Astrocyte (in vitro differentiated cells and primary cell): Measurements from ENCODE around the gene IL16. TPM values are rescaled to one million over a fixed set of nuclear protein-coding genes. Genes with fewer than 3 reads are reported as not detected.

Source experiments
- DNase-seq: peaks from one replicate; pipeline ENCODE4 v3.0.0-alpha.2; 2010; ENCODE audit warnings: low read depth
- FAIRE-seq: peaks from 2 replicates; lab custom pipeline; 2011; peaks lifted over from hg19 to GRCh38; lab: Jason Lieb, UNC
- H2AFZ ChIP-seq: 2 replicates; pipeline ENCODE4 v1.6.0; 2012; ENCODE audit warnings: low read depth, low read length, inconsistent platforms
- H3K27ac ChIP-seq: 2 replicates; pipeline ENCODE4 v1.5.1; 2011; ENCODE audit warnings: low read depth, low read length, inconsistent platforms
- H3K27me3 ChIP-seq: 2 replicates; pipeline ENCODE4 v1.6.0; 2011; ENCODE audit warnings: low read length, inconsistent platforms; ENCODE audit not compliant: insufficient read depth
- H3K36me3 ChIP-seq: 2 replicates; pipeline ENCODE4 v1.5.1; 2011; ENCODE audit warnings: low read length, inconsistent platforms; ENCODE audit not compliant: insufficient read depth
- H3K4me1 ChIP-seq: 2 replicates; pipeline ENCODE4 v1.5.1; 2011; ENCODE audit warnings: low read length, inconsistent platforms; ENCODE audit not compliant: insufficient read depth
- H3K4me2 ChIP-seq: 2 replicates; pipeline ENCODE4 v1.6.0; 2012; ENCODE audit warnings: low read length, inconsistent platforms
- H3K4me3 ChIP-seq: 2 replicates; pipeline ENCODE4 v1.5.1; 2011; ENCODE audit warnings: low read depth, mild to moderate bottlenecking, low read length, inconsistent platforms; ENCODE audit not compliant: insufficient read depth
- H3K79me2 ChIP-seq: 2 replicates; pipeline ENCODE4 v1.6.0; 2012; ENCODE audit warnings: mild to moderate bottlenecking, low read length, inconsistent platforms; ENCODE audit not compliant: insufficient read depth
- H3K9ac ChIP-seq: 2 replicates; pipeline ENCODE4 v1.6.0; 2012; ENCODE audit warnings: mild to moderate bottlenecking, low read length, inconsistent platforms
- H3K9me3 ChIP-seq: 2 replicates; pipeline ENCODE4 v1.5.1; 2012; ENCODE audit warnings: low read depth, mild to moderate bottlenecking, low read length, inconsistent platforms; ENCODE audit not compliant: insufficient read depth
- H4K20me1 ChIP-seq: 2 replicates; pipeline ENCODE4 v1.6.0; 2012; ENCODE audit warnings: low read length, inconsistent platforms; ENCODE audit not compliant: insufficient read depth
- H3K27ac Mint-ChIP-seq: one replicate; pipeline ENCODE4 v1.8.0; 2021; ENCODE audit warnings: mild to moderate bottlenecking, mixed read lengths; ENCODE audit not compliant: unreplicated experiment
- H3K27me3 Mint-ChIP-seq: one replicate; pipeline ENCODE4 v1.8.0; 2021; ENCODE audit warnings: low read depth, mixed read lengths; ENCODE audit not compliant: unreplicated experiment
- H3K36me3 Mint-ChIP-seq: one replicate; pipeline ENCODE4 v1.8.0; 2021; ENCODE audit warnings: low read depth, mixed read lengths; ENCODE audit not compliant: unreplicated experiment
- H3K4me1 Mint-ChIP-seq: one replicate; pipeline ENCODE4 v1.8.0; 2021; ENCODE audit warnings: low read depth, mixed read lengths; ENCODE audit not compliant: unreplicated experiment
- H3K4me3 Mint-ChIP-seq: one replicate; pipeline ENCODE4 v1.8.0; 2021; ENCODE audit warnings: mild to moderate bottlenecking, moderate library complexity, mixed read lengths; ENCODE audit not compliant: unreplicated experiment
- H3K9me3 Mint-ChIP-seq: one replicate; pipeline ENCODE4 v1.8.0; 2021; ENCODE audit warnings: mild to moderate bottlenecking, mixed read lengths; ENCODE audit not compliant: unreplicated experiment
- CTCF ChIP-seq: IDR thresholded peaks from 2 replicates; pipeline ENCODE4 v1.5.1; 2011; ENCODE audit warnings: low read depth, mild to moderate bottlenecking, inconsistent platforms, low read length, moderate library complexity; ENCODE audit not compliant: insufficient read depth
- EZH2 ChIP-seq: IDR thresholded peaks from 2 replicates; pipeline ENCODE4 v1.6.1; 2012; ENCODE audit warnings: mild to moderate bottlenecking, low read length, inconsistent platforms; ENCODE audit not compliant: insufficient read depth
- total RNA-seq: library from RNA; stranded (reverse); gene quantifications from 2 replicates; pipeline ENCODE4 v1.2.1, GENCODE V29; 2021

The IL16 gene
- total RNA-seq, 1 donor from 2014 or later = 0.36 TPM

- Histone ChIP-seq H3K27me3 (peaks cover 48% of the 10 kb centered on the region), H3K79me2 (no peaks in the 10 kb centered on the region), H3K4me2 (no peak overlapping the region), H2AFZ (no peak overlapping the region), H3K36me3 (no peaks in the 10 kb centered on the region), H4K20me1 (no peaks in the 10 kb centered on the region), H3K9me3 (no peaks in the 10 kb centered on the region), H3K27ac (no peak overlapping the region), H3K9ac (no peak overlapping the region), H3K4me3 (no peak overlapping the region), H3K4me1 (peaks cover 2% of the 10 kb centered on the region)
- FAIRE-seq = no peak
- H3K9me3 Mint-ChIP-seq = peaks cover 5% of the 10 kb centered on the region
- H3K4me3 Mint-ChIP-seq = no peak overlapping the region
- H3K27ac Mint-ChIP-seq = no peak overlapping the region
- peaks cover 2% of the 10 kb centered on the region for H3K36me3 Mint-ChIP-seq
- H3K4me1 Mint-ChIP-seq = no peaks in the 10 kb centered on the region
- TF ChIP-seq CTCF (no peak), EZH2 (no peak)
- no peak for DNase-seq
- peaks cover 21% of the 10 kb centered on the region for H3K27me3 Mint-ChIP-seq
Observed at GRCh38 chr15:81281456-81281735, 84.7 kb downstream of the IL16 start.

GRCh38 chr15:81281766-81282605 lies 85.3 kb downstream of the IL16 start:
- Histone ChIP-seq H2AFZ (no peak overlapping the region), H3K4me1 (peaks cover 2% of the 10 kb centered on the region), H3K27ac (no peak overlapping the region), H3K9ac (no peak overlapping the region), H3K4me2 (no peak overlapping the region), H3K36me3 (no peaks in the 10 kb centered on the region), H3K79me2 (no peaks in the 10 kb centered on the region), H4K20me1 (no peaks in the 10 kb centered on the region), H3K9me3 (no peaks in the 10 kb centered on the region), H3K27me3 (peaks cover 48% of the 10 kb centered on the region), H3K4me3 (no peak overlapping the region)
- no peaks in the 10 kb centered on the region for H3K9me3 Mint-ChIP-seq
- no peak for FAIRE-seq
- H3K27ac Mint-ChIP-seq = no peak overlapping the region
- no peak for TF ChIP-seq CTCF
- no peak for TF ChIP-seq EZH2
- H3K36me3 Mint-ChIP-seq = peaks cover under 1% of the 10 kb centered on the region
- no peak overlapping the region for H3K4me3 Mint-ChIP-seq
- H3K27me3 Mint-ChIP-seq = peaks cover 24% of the 10 kb centered on the region
- no peak for DNase-seq
- no peaks in the 10 kb centered on the region for H3K4me1 Mint-ChIP-seq

- peaks cover 44% of the 10 kb centered on the region for H3K27me3 ChIP-seq
- H3K9me3 ChIP-seq = no peaks in the 10 kb centered on the region
- no peak overlapping the region for H3K4me3 Mint-ChIP-seq
- no peak for FAIRE-seq
- no peaks in the 10 kb centered on the region for H3K36me3 Mint-ChIP-seq
- H3K9ac ChIP-seq = no peak overlapping the region
- no peak overlapping the region for H3K4me2 ChIP-seq
- peaks cover 2% of the 10 kb centered on the region for H3K4me1 ChIP-seq
- no peaks in the 10 kb centered on the region for H4K20me1 ChIP-seq
- H3K9me3 Mint-ChIP-seq = no peaks in the 10 kb centered on the region
- no peaks in the 10 kb centered on the region for H3K79me2 ChIP-seq
- no peak overlapping the region for H2AFZ ChIP-seq
- no peak overlapping the region for H3K27ac ChIP-seq
- no peaks in the 10 kb centered on the region for H3K36me3 ChIP-seq
- TF ChIP-seq EZH2 (no peak), CTCF (no peak)
- peaks cover 24% of the 10 kb centered on the region for H3K27me3 Mint-ChIP-seq
- H3K4me1 Mint-ChIP-seq = no peaks in the 10 kb centered on the region
- no peak overlapping the region for H3K27ac Mint-ChIP-seq
- DNase-seq = no peak
- no peak overlapping the region for H3K4me3 ChIP-seq
Observed at GRCh38 chr15:81282606-81282895, 85.9 kb downstream of the IL16 start.
